ENCODE results near the gene MACROD2. TPM values are rescaled to one million over a fixed set of nuclear protein-coding genes. Genes with fewer than 3 reads are reported as not detected.

Gene MACROD2
- total RNA-seq, 2 donors from 2014 or later, result 0.95 to 4.2 TPM

DNA sequence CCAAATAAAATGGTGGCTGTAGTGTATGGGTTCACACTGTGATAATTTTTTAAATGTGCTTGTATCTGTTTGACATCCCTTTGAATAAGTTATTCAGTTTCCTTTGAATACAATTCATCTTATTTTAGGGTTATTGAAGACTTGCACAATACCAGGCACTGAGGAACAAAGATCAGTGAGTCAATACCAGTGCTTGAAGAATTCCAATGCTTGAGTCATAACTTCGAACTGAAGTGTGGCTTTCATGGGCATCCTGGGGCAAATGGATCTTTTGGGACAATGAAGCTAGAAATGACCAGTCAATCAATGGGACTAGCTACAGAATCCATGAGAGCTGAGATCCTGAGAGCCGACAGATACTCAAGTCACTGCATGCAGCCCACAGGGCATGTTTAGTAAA lies 692.0 kb downstream of the MACROD2 start:
- TF ChIP-seq, protein P1, sequence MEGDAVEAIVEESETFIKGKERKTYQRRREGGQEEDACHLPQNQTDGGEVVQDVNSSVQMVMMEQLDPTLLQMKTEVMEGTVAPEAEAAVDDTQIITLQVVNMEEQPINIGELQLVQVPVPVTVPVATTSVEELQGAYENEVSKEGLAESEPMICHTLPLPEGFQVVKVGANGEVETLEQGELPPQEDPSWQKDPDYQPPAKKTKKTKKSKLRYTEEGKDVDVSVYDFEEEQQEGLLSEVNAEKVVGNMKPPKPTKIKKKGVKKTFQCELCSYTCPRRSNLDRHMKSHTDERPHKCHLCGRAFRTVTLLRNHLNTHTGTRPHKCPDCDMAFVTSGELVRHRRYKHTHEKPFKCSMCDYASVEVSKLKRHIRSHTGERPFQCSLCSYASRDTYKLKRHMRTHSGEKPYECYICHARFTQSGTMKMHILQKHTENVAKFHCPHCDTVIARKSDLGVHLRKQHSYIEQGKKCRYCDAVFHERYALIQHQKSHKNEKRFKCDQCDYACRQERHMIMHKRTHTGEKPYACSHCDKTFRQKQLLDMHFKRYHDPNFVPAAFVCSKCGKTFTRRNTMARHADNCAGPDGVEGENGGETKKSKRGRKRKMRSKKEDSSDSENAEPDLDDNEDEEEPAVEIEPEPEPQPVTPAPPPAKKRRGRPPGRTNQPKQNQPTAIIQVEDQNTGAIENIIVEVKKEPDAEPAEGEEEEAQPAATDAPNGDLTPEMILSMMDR (IDR thresholded peaks at IDR 0.05), result no peak
- no peak for ATAC-seq (ENCODE audit: insufficient number of reproducible peaks, low FRiP score, low read depth)
- no peaks in the 10 kb centered on the region for H3K36me3 ChIP-seq
- H3K9me3 ChIP-seq, result no peaks in the 10 kb centered on the region
- H3K4me1 ChIP-seq (ENCODE audit: control insufficient read depth in 1 of 2, low read depth in 2 of 2), result no peaks in the 10 kb centered on the region
- H3K27me3 ChIP-seq (replicated peaks; ENCODE audit: insufficient read depth), result no peaks in the 10 kb centered on the region
- DNase-seq (ENCODE audit: low spot score), result no peak
- no peak overlapping the region for H3K27ac ChIP-seq
- H3K4me3 ChIP-seq, result no peak overlapping the region

DNA sequence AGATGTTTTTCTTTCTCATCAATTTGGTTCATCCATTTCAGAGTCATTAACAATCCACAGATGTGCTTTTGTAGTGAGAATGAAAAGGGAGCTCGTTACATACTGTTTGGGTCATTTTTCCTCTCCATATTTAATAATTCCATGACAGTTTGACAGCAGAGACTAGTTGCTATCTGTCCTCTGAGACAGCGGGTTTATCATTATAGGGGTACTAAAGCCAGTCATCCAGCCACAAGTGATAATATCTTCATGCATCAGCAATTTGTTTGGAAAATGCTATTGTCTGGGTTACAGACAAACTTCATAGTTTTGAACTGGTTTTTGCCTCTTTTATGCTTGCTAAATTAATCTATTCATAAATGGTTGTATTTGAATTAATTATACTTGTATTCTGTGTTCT lies 692.7 kb downstream of the MACROD2 start:
- H3K27ac ChIP-seq, result no peak overlapping the region
- ATAC-seq (ENCODE audit: insufficient number of reproducible peaks, low FRiP score, low read depth) (no peak), DNase-seq (ENCODE audit: low spot score) (no peak)
- H3K4me3 ChIP-seq, result no peak overlapping the region
- no peaks in the 10 kb centered on the region for H3K36me3 ChIP-seq
- H3K9me3 ChIP-seq, result no peaks in the 10 kb centered on the region
- no peaks in the 10 kb centered on the region for H3K4me1 ChIP-seq (ENCODE audit: control insufficient read depth in 1 of 2, low read depth in 2 of 2)
- no peaks in the 10 kb centered on the region for H3K27me3 ChIP-seq (replicated peaks; ENCODE audit: insufficient read depth)
- TF ChIP-seq, protein P1 (IDR thresholded peaks at IDR 0.05), result no peak

DNA sequence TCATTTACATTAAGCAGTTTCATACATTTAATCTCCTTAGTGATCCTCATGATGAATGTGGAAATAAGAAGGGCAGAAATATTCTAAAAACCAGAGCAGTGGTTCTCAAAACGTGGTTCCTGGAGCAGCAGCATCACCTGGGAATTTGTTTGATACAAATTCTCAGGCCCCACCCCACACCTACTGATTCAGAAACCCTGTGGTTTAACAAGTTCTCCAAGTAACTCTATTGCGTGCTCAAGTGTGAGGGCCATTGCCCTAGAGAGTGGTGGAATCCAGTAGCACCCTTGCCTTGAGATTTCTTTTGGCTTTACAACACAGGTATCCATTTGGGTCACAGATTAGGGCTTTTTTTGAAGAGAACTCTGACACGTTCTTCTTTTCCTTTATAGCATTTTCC lies 696.7 kb downstream of the MACROD2 start:
- Histone ChIP-seq H3K36me3 (no peaks in the 10 kb centered on the region), H3K27me3 (replicated peaks; ENCODE audit: insufficient read depth) (no peaks in the 10 kb centered on the region), H3K4me1 (ENCODE audit: control insufficient read depth in 1 of 2, low read depth in 2 of 2) (no peaks in the 10 kb centered on the region), H3K9me3 (no peaks in the 10 kb centered on the region), H3K27ac (no peak overlapping the region), H3K4me3 (no peak overlapping the region)
- TF ChIP-seq, protein P1 (IDR thresholded peaks at IDR 0.05), result no peak
- ATAC-seq (ENCODE audit: insufficient number of reproducible peaks, low FRiP score, low read depth) (no peak), DNase-seq (ENCODE audit: low spot score) (no peak)

DNA sequence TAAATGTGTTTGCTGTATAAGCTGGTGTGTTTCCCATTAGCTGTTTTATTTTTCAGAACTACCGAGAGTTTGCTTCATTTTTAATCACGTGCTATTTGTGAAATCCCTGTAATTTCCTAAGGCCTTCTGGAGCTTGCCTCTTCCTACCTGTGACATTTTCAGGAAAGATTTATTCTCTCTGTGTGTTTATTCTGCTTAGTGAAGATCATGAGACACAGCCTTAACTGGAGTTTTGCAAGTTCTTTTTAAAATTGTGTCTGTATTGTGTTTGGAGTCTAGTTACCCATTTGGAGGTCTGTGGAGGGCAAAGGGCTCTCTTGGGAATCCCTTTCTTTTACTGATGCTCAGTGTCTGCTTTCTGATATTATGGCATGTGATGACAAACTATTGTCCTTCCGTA lies 701.2 kb downstream of the MACROD2 start:
- TF ChIP-seq, protein P1 (IDR thresholded peaks at IDR 0.05), result no peak
- no peak overlapping the region for H3K4me3 ChIP-seq
- DNase-seq (ENCODE audit: low spot score) (no peak), ATAC-seq (ENCODE audit: insufficient number of reproducible peaks, low FRiP score, low read depth) (no peak)
- no peaks in the 10 kb centered on the region for H3K36me3 ChIP-seq
- no peaks in the 10 kb centered on the region for H3K4me1 ChIP-seq (ENCODE audit: control insufficient read depth in 1 of 2, low read depth in 2 of 2)
- H3K27me3 ChIP-seq (replicated peaks; ENCODE audit: insufficient read depth), result no peaks in the 10 kb centered on the region
- H3K9me3 ChIP-seq, result no peaks in the 10 kb centered on the region
- no peak overlapping the region for H3K27ac ChIP-seq

DNA sequence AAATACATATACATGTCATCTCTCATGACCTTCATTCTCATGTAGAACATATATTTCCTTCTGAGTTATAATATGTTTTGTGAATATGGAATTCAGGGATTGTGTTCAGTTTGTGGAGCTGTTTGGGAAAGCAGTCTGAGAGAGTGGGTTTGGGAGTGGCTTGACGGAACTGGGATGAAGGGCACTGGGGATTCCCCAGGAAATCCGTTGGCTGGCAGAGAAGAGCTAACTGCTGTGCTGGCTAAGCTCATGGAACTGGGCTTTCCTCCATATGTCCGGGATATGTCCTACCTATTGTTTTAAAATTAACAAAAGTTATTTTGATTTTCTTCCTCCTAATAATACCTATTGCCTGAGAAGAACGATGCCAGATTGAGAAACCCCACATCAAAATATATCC lies 701.6 kb downstream of the MACROD2 start:
- H3K27ac ChIP-seq, result no peak overlapping the region
- no peaks in the 10 kb centered on the region for H3K36me3 ChIP-seq

More for the DNA sequence above, 701.6 kb downstream of the MACROD2 start:
- TF ChIP-seq, protein P1 (IDR thresholded peaks at IDR 0.05), result no peak
- Histone ChIP-seq H3K9me3 (no peaks in the 10 kb centered on the region), H3K27me3 (replicated peaks; ENCODE audit: insufficient read depth) (no peaks in the 10 kb centered on the region), H3K4me1 (ENCODE audit: control insufficient read depth in 1 of 2, low read depth in 2 of 2) (no peaks in the 10 kb centered on the region), H3K4me3 (no peak overlapping the region)
- ATAC-seq (ENCODE audit: insufficient number of reproducible peaks, low FRiP score, low read depth), result no peak
- DNase-seq (ENCODE audit: low spot score), result no peak
